ENCODE data around the gene DAZAP1. TPM values are rescaled to one million over a fixed set of nuclear protein-coding genes. Genes with fewer than 3 reads are reported as not detected.
"Not testable (repeated sequence)": the region's sequence is repeated elsewhere in the genome, so short reads cannot be mapped to it uniquely, and the experiment has no call there.

The DAZAP1 gene
- total RNA-seq, 1 experiment from 2014 or later = 144 TPM

- H3F3A ChIP-seq (ENCODE audit: insufficient read depth, low read depth) = peaks cover 34% of the 10 kb centered on the region
- H4K20me1 ChIP-seq (ENCODE audit: insufficient read depth) = peaks cover 48% of the 10 kb centered on the region
- no peak overlapping the region for H3K4me3 ChIP-seq
- no peaks in the 10 kb centered on the region for H3K9me2 ChIP-seq (ENCODE audit: insufficient read depth)
- H3K79me2 ChIP-seq (ENCODE audit: low read depth) = peaks cover 55% of the 10 kb centered on the region
- intact Hi-C loops (cut with micrococcal nuclease; ENCODE audit: unreplicated experiment) = no loop called here
- H3K27ac ChIP-seq = no peak overlapping the region
- ChIA-PET CTCF (no interaction called here), POLR2A (ENCODE audit: unreplicated experiment) (no interaction called here)
- TF ChIP-seq CTCF (conservative IDR thresholded peaks at IDR 0.05) = no peak
- TF ChIP-seq EZH2 (IDR thresholded peaks at IDR 0.05; ENCODE audit: low read depth) = no peak
- no peaks in the 10 kb centered on the region for H3K9me3 ChIP-seq (ENCODE audit: insufficient read depth, low read depth)
- H3K27me3 ChIP-seq (ENCODE audit: insufficient read depth, low read depth) = no peaks in the 10 kb centered on the region
- no peaks in the 10 kb centered on the region for H3K36me3 ChIP-seq (ENCODE audit: low read depth)
- H2AFZ ChIP-seq = no peak overlapping the region
- H3K4me2 ChIP-seq = no peak overlapping the region
- peaks cover 32% of the 10 kb centered on the region for H3K4me1 ChIP-seq (replicated peaks; ENCODE audit: insufficient read depth)
- BruUV-seq (replicated peaks) = no TSS peak
- no peak for DNase-seq
Measured at GRCh38 chr19:1417681-1418495, 10.5 kb downstream of the DAZAP1 start.

GRCh38 chr19:1418496-1418775 lies 11.1 kb downstream of the DAZAP1 start:
- no peak for TF ChIP-seq CTCF (conservative IDR thresholded peaks at IDR 0.05)
- no peak for TF ChIP-seq EZH2 (IDR thresholded peaks at IDR 0.05; ENCODE audit: low read depth)
- BruUV-seq (replicated peaks) = no TSS peak
- Histone ChIP-seq H4K20me1 (ENCODE audit: insufficient read depth) (peaks cover 47% of the 10 kb centered on the region), H3K4me3 (no peak overlapping the region), H3K9me2 (ENCODE audit: insufficient read depth) (no peaks in the 10 kb centered on the region), H3K36me3 (ENCODE audit: low read depth) (no peaks in the 10 kb centered on the region), H3K4me1 (replicated peaks; ENCODE audit: insufficient read depth) (peaks cover 27% of the 10 kb centered on the region), H3K9me3 (ENCODE audit: insufficient read depth, low read depth) (no peaks in the 10 kb centered on the region), H2AFZ (no peak overlapping the region), H3K27me3 (ENCODE audit: insufficient read depth, low read depth) (no peaks in the 10 kb centered on the region), H3K79me2 (ENCODE audit: low read depth) (peaks cover 49% of the 10 kb centered on the region), H3F3A (ENCODE audit: insufficient read depth, low read depth) (peaks cover 32% of the 10 kb centered on the region), H3K4me2 (no peak overlapping the region), H3K27ac (no peak overlapping the region)
- intact Hi-C loops (cut with micrococcal nuclease; ENCODE audit: unreplicated experiment) = no loop called here
- no peak for DNase-seq
- POLR2A ChIA-PET (ENCODE audit: unreplicated experiment) = no interaction called here
- CTCF ChIA-PET = no interaction called here

GRCh38 chr19:1418951-1419738 lies 11.8 kb downstream of the DAZAP1 start:
- no TSS peak for BruUV-seq (replicated peaks)
- DNase-seq = no peak
- no peak overlapping the region for H3K4me2 ChIP-seq
- H3K4me3 ChIP-seq = no peak overlapping the region
- peaks cover 22% of the 10 kb centered on the region for H3K4me1 ChIP-seq (replicated peaks; ENCODE audit: insufficient read depth)
- ChIA-PET POLR2A (ENCODE audit: unreplicated experiment) (interaction anchor here (0.6 kb wide), 1 partner anchor 154 kb away, joined by 3 read pairs; no protein-coding TSS in a partner anchor), CTCF (no interaction called here)
- TF ChIP-seq CTCF (conservative IDR thresholded peaks at IDR 0.05) = no peak
- no peak for TF ChIP-seq EZH2 (IDR thresholded peaks at IDR 0.05; ENCODE audit: low read depth)
- H3K9me2 ChIP-seq (ENCODE audit: insufficient read depth) = no peaks in the 10 kb centered on the region
- H3K27me3 ChIP-seq (ENCODE audit: insufficient read depth, low read depth) = no peaks in the 10 kb centered on the region
- H3K79me2 ChIP-seq (ENCODE audit: low read depth) = peaks cover 42% of the 10 kb centered on the region
- H2AFZ ChIP-seq = no peak overlapping the region
- peaks cover 25% of the 10 kb centered on the region for H3F3A ChIP-seq (ENCODE audit: insufficient read depth, low read depth)
- H3K27ac ChIP-seq = no peak overlapping the region
- peaks cover 40% of the 10 kb centered on the region for H4K20me1 ChIP-seq (ENCODE audit: insufficient read depth)
- intact Hi-C loops (cut with micrococcal nuclease; ENCODE audit: unreplicated experiment) = no loop called here
- H3K9me3 ChIP-seq (ENCODE audit: insufficient read depth, low read depth) = no peaks in the 10 kb centered on the region
- H3K36me3 ChIP-seq (ENCODE audit: low read depth) = no peaks in the 10 kb centered on the region

- Histone ChIP-seq H4K20me1 (ENCODE audit: insufficient read depth) (peaks cover 36% of the 10 kb centered on the region), H3K79me2 (ENCODE audit: low read depth) (peaks cover 39% of the 10 kb centered on the region), H3K4me1 (replicated peaks; ENCODE audit: insufficient read depth) (peaks cover 12% of the 10 kb centered on the region), H3F3A (ENCODE audit: insufficient read depth, low read depth) (peaks cover 17% of the 10 kb centered on the region)
- DNase-seq; H3K9me2 ChIP-seq (ENCODE audit: insufficient read depth); intact Hi-C loops (cut with micrococcal nuclease; ENCODE audit: unreplicated experiment); H3K4me2 ChIP-seq; H3K4me3 ChIP-seq; H3K27me3 ChIP-seq (ENCODE audit: insufficient read depth, low read depth); H2AFZ ChIP-seq; POLR2A ChIA-PET (ENCODE audit: unreplicated experiment); BruUV-seq (replicated peaks); H3K9me3 ChIP-seq (ENCODE audit: insufficient read depth, low read depth); H3K36me3 ChIP-seq (ENCODE audit: low read depth); H3K27ac ChIP-seq: not testable (repeated sequence)
- CTCF ChIA-PET = interaction anchor here (0.6 kb wide), 1 partner anchor 142 kb away, joined by 3 read pairs; no protein-coding TSS in a partner anchor
Measured at GRCh38 chr19:1420085-1420484, 12.7 kb downstream of the DAZAP1 start.

All from PC-9 (cell line).